Measurements from ENCODE around the gene PPIL4.
"Not testable (repeated sequence)": the region's sequence is repeated elsewhere in the genome, so short reads cannot be mapped to it uniquely, and the experiment has no call there.

The PPIL4 gene

DNA sequence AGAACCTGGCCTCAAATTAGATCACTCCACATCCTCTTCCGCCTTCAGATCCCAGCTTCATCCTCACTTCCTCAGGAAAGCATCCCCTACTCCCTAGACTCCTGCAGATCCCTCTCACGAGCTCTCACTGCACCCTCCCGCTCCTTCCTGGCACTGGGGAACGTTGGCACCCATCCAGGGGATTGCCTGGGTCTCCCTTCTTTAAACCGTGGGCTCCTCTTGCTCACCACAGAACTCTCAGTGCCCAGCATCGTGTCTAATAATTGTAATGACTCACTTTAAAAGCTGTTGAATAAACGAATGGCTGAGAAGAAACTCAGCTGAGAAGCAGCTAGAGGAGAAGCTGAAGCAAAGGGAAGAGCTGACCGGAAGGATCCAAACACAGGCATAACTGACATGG is 81.4 kb downstream of the PPIL4 start:
- intact Hi-C loops (cut with DNase I) = no loop called here
- peak in 2 of 10 donors; percentile 16 to 54 for DNase-seq

DNA sequence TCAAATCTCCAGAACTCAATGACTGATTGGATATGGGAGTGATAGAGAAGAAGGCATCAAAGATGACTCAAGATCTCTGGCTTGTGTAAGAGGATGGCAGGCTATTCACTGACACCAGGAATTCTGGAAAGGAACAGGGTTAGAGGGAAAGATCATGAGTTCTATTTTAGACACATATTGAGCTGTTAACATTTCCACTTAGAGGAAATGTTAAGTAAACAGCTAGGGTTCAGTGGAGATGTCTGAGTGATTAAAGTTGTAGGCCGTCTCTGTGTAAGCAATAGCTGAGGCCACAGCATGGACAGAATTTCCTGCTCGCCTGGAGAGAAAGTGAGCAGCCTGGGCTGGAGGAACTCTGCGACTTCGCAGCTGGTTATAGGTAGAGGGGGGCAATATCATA is 82.1 kb downstream of the PPIL4 start:
- intact Hi-C loops (cut with DNase I) = no loop called here
- no peak for DNase-seq

GRCh38 chr6:149462712-149463111 is 83.1 kb downstream of the PPIL4 start:
- DNase-seq = peak in 1 of 10 donors; percentile 31
- intact Hi-C loops (cut with DNase I) = not testable (repeated sequence)

DNA sequence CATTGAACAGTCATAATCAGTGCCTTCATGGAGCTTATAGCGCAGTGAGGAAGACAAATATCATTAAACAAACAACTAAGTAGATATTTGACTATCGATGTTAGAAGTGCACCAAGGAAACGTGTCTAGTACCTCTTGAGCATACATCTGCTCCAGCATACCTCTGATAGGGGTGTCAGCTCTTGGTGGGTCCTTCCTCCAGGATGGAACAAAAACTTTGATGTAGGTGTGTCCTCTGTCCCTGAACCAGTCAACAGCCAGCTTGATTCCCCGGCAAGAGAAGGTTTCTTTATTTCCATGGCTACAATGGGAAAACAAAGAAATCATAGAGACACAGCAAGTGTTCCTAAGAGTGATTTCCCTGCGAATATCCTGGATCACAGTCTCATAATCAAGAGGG is 84.2 kb downstream of the PPIL4 start:
- DNase-seq = no peak
- intact Hi-C loops (cut with DNase I) = no loop called here

DNA sequence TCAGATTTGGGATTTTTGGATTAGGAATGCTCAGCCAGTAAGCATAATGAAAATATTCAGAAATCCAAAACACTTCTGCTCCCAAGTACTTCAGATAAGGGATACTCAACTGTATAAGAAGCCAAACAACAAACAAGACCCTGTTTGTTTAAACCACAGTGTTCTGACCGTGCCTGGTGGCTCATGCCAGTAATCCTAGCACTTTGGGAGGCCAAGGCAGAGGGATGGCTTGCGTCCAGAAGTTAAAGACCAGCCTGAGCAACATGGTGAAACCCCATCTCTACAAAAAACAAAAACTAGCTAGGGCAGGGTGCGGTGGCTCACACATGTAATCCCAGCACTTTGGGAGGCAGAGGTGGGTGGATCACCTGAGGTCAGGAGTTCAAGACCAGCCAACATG is 85.6 kb downstream of the PPIL4 start:
- peak in 1 of 10 donors; percentile 33 for DNase-seq
- intact Hi-C loops (cut with DNase I) = not testable (repeated sequence)

DNA sequence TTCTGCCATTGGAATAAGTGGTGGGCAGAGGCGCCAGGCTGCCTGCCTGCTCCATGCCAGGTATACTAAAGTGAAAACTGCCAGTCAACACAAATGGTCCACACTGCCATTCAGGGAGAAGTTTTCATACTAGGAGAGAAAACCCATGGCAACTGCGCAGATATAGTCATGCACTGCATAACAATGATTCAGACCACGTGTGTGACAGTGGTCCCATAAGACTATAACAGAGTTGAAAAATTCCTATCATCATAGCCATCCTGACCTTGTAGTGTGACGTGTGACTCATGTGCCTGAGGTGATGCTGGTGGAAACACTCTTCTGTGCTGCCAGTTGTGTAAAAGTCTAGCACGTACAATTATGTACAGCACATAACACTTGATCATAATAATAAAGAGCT is 86.1 kb downstream of the PPIL4 start:
- intact Hi-C loops (cut with DNase I) = no loop called here
- DNase-seq = peak in 1 of 10 donors; percentile 23

- intact Hi-C loops (cut with DNase I) = no loop called here
- DNase-seq = no peak
These were observed 87.0 kb downstream of the PPIL4 start for GRCh38 chr6:149458806-149459205.

DNA sequence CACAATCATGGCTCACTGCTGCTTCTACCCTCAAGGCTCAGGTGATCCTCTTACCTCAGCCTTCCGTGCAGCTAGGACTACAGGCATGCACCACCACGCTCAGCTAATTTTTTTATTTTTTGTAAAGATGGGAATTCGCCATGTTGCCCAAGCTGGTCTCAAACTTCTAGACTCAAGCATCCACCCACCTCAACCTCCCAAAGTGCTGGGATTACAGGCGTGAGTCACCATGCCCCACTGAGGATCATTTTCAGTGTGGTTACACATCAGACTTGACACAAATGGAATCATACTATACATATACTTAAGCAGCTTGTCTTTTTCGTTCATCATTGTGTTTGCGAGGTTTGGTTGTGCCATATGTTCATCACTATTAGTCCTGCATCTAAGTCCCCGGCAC is 87.6 kb downstream of the PPIL4 start:
- intact Hi-C loops (cut with DNase I) = no loop called here

GRCh38 chr6:149457316-149457884 is 88.4 kb downstream of the PPIL4 start:
- intact Hi-C loops (cut with DNase I) = no loop called here
- peak in 2 of 10 donors; percentile 39 to 62 for DNase-seq

More for the DNA sequence above, 87.6 kb downstream of the PPIL4 start:
- peak in 3 of 10 donors; percentile 15 to 69 (median 59) for DNase-seq

GRCh38 chr6:149456311-149457021 is 89.4 kb downstream of the PPIL4 start:
- DNase-seq = peak in 2 of 10 donors; percentile 61 to 70
- intact Hi-C loops (cut with DNase I) = no loop called here

- intact Hi-C loops (cut with DNase I) = no loop called here
- DNase-seq = peak in 1 of 10 donors; percentile 37
These were observed 90.7 kb downstream of the PPIL4 start for GRCh38 chr6:149455031-149455732.
